GM21576 (cell line): ENCODE measurements around the gene SHROOM3.
"Not testable (repeated sequence)": the region's sequence is repeated elsewhere in the genome, so short reads cannot be mapped to it uniquely, and the experiment has no call there.

ENCODE experiments used
- ATAC-seq: cut with Tn5 transposase; IDR thresholded peaks from one replicate; pipeline ENCODE4 v1.9.1; 2021; ENCODE audit warnings: mild to moderate bottlenecking, moderate library complexity; ENCODE audit not compliant: unreplicated experiment

SHROOM3 gene

DNA sequence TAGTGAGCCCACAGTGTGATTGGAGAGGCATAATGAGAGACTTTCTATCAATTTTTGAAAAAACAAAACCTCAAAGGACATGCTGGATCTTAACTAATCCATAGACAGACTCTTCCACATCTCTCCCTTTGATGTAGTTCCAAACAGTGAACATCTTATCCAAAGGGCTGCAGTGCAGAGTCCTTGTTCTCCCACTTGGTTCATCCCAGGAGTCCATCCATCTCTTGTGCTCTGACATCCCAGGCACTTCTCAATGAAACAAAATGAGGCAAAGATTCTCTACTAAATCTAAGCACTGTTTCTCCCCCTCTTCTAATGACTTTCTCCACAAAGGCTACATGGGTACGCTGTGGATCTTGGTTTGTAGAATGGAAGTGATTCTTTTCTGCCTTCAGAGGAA is 8.3 kb downstream of the SHROOM3 start:
- no peak for ATAC-seq

DNA sequence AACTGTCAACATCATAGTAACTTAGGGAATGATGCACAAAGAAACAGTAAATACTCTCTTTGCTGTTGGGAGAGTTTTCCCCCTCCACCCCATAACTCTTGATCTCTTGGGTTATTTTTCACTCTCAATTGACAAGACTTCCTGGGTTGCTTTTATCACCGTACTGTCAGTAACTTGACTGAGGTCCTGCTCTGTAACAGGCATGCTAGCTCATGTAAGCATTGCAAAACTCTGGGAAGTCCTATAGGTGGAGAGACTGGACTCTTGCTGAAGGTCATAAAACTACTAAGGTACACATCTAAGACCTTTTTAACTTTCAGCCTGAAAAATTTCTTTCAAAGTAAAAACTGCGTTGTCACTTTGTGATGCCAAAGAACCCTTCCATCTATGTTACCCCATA is 10.9 kb downstream of the SHROOM3 start:
- no peak for ATAC-seq

DNA sequence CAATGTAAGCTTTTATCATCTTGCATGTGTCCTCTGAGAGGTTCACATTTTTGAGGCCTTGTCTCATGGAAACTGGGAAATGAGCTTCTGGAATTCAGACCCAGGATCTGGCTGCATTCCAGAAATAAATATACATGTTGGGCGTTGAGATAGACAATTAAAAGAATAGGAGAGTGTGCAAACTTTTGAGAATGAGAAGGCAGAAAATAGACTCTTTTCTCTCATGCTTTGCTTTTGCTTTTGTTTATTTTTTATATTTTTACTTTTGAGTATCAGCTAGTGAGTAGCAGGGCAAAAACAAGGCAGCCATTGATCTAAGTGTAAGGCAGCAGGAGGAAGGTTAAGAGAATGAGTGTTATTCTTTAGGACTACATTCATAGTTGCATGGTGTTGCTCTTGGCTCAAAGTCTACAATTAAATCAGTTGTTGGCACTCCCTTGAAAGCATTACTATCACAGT is 12.4 kb downstream of the SHROOM3 start:
- no peak for ATAC-seq

DNA sequence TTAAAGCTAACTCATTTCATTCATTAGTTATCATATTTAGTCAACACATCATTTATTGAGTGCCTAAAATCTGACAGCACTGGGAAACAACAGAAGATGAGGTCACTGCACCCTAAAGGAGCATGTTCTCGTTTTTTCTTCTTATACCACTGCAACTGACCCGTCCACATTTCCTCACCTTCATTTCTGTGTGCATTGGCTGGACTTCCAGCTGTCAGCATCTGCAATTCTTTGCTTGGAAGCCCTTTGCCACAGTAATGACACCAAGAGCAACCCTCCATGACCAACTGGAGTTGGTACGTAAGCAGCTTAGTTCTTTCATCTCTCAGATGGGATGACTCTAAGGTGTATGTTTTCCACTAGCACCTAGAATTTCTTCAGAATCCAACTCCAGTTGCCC is 13.2 kb downstream of the SHROOM3 start:
- no peak for ATAC-seq

DNA sequence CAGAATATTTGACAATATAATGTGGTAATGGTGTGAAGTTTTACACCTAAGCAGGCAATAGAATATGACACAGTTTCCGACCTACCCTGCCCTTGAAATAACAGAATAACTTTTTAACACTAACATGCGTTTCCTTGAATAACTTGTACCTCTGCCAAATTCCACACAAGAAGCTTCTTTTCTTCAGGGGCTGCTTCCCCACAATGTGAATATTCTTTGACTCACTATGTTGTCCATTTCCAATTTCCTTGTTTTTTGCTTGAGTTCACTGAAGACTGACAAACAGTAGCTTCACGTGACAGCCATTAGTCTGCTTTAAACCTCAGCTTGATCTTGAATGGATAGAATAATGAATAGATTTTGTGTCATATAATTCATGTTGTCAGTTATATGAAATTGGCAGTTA is 14.3 kb downstream of the SHROOM3 start:
- ATAC-seq = no peak

DNA sequence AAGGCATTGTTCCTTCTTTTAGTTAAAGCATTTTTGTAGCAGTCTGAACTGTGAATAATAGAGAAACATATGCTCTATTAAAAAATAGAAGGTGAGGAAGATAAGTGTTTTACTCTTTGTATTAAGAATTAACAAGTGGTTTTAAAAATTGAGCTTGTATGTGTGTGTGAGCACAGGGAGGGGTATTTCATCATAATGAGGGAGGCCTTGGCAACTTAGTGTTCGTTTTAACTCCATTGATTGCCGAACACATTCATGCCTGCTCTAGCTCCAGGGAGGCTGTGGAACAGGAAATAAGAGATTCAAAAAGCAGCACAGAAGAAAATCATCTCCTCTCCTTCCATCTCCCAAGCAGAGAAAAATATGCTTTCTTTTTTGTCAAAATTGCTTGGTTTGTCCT is 14.8 kb downstream of the SHROOM3 start:
- ATAC-seq = no peak

DNA sequence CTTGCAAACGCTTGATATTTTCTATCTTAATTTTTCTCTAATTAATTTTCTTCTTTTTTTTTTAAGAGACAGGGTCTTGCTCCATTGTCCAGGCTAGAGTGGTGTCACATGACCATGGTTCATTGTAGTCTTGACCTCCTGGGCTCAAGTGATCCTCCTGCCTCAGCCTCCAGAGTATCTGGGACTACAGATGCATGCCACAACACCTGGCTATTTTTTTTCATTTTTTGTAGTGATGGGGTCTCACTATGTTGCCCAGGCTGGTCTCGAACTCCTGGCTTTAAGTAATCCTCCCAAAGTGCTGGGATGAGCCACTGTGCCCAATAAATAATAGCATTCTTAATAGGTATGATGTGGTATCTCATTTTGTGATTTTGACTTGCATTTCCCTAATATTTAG is 18.2 kb downstream of the SHROOM3 start:
- no peak for ATAC-seq

DNA sequence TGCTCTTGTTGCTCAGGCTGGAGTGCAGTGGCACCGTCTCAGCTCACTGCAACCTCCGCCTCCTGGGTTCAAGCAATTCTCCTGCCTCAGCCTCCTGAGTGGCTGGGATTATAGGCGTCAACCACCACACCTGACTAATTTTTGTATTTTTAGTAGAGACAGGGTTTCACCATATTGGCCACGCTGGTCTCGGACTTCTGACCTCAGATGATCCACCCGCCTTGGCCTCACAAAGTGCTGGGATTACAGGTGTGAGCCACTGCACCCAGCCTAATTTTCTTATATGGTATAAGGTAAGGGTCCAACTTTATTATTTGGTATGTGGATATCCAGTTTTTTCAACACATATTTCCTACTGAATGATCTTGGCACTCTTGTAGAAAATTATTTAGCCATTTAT is 19.0 kb downstream of the SHROOM3 start:
- ATAC-seq = not testable (repeated sequence)

DNA sequence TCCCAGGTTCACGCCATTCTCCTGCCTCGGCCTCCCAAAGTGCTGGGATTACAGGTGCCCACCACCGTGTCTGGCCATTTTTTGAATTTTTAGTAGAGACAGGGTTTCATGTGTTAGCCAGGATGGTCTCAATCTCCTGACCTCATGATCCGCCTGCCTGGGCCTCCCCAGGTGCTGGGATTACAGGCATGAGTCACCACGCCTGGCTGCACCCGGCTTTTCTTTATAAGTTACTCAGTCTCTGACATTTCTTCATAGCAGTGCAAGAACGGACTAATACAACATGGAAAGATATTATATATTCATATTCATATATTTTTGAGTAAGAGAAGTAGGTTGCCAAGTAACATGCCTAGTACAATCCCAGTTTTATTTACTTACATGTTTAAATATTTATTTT is 22.9 kb downstream of the SHROOM3 start:
- no peak for ATAC-seq

DNA sequence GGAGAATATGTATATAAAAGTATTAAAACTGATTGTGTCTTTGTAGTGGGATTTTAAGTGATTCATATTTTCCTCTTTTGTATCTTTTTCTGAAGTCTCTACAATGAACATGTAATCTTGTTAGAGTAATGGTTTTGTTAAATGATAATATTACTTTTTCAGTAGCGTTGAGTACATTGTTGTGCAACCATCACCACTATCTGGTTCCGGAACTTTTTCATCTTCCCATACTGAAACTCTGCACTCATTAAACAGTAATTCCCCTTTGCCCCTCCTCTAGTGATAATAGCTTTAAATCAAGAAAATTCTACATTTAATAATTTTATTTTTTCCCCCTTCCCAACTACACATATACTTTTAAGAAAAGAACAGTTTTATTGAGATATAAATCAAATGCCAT is 23.3 kb downstream of the SHROOM3 start:
- no peak for ATAC-seq

DNA sequence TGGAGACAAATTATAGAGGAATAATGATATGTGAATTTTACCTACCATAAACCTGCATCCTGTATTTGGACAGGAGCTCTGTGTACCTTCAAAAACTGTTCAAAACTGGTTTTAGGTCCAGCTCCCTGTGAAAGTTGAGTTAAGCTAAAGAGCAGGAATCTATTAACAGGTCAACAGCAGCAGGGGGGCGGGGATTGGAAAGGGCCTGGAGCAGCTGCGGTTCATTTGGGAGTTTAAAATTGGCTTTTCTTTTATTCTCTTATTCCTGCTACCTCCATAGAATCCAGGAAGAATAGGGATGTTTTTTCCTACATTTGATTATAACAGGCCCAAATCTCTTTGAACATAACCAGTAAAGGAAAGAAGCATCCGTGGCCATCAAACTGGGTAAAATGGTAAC is 23.8 kb downstream of the SHROOM3 start:
- ATAC-seq = no peak

DNA sequence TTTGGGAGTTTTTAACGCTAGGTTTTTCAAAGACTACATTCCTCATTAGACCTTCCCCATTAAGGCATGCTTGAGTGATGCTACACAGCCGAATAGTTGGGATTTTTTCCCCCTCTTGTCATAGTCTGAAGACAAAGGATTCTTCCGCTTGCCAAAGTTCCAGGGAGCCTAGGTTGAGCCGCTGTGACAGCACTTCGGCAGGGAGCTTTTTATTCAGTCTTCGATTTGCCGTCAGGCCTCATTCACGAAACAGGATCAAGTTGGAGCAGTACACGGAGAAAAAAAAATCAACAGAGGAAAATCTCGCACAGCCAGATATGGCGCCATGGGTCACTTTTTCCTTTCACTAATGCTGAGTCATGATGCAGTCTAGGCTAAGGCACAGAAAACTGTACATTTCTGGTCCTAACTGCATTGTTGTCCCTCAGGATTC is 24.3 kb downstream of the SHROOM3 start:
- ATAC-seq = no peak

DNA sequence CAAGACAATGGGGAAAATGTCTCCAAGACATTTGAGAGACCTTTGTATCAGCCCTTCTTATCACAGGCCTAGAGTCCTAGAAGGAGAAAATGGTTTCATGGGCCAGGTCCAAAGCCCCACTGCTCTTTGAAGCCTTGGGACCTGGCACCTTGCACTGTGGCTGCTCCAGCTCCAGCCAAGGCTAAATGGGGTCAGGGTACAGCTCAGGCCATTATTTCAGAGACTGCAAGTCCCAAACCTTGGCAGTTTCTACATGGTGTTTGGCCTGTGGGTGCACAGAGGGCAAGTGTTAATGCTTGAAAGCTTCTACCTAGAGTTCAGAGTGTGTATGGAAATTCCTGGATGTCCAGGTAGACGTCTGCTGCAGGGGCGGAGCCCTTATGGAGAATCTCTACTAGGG is 28.5 kb downstream of the SHROOM3 start:
- no peak for ATAC-seq

DNA sequence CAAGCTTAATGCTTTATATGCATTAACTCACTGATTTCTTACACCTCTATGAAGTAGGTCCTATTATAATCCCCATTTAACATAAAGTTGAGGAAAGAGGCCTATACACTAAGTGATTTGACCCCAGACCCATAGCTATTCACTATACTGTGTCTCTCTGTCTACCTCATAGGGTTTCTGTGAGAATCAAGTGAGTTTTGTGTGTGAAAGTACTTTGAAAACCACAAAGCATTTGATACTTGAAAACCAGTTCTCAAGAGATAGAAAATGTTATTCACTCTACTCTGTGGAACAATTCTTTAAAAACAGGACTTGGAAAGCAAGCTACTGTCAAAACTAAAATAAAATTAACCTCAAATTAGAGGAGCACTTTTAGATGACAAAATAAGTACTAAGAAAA is 35.0 kb downstream of the SHROOM3 start:
- no peak for ATAC-seq

DNA sequence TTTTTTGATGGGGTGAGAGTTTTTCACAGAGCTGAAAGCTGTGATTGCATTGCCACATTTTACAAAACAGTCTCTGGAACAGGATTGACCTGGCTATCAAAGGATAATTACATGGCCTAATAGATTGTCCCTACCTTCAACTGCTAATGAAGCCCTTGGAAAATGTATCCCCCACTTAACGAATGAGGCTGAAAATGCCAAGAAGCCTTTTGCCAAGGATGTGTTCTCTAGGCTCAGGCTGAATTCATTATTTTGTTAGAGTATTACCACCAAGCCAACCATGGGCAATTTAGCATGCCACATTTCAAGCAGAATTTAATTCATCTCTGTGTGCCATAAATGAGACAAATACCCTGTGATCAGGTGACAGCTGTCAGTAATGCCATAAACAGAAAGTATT is 35.5 kb downstream of the SHROOM3 start:
- no peak for ATAC-seq

DNA sequence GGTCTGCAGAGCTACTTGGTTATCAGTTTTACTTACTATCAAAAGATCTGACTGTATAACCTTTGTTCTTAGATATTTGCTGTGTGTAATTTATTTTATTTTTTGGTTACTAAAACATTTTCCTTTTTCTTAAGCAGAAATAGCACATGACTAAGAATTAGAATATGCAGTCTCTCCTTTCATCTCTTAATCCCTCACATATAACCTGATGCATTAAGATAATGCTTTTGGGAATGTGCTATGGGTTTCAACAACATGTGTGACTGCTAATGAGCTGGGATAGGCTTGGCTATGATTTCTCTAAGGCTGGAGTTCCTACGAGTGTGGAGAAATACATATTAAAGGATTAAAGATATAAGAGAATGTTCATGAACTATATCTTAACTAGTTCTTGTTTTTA is 41.5 kb downstream of the SHROOM3 start:
- no peak for ATAC-seq

DNA sequence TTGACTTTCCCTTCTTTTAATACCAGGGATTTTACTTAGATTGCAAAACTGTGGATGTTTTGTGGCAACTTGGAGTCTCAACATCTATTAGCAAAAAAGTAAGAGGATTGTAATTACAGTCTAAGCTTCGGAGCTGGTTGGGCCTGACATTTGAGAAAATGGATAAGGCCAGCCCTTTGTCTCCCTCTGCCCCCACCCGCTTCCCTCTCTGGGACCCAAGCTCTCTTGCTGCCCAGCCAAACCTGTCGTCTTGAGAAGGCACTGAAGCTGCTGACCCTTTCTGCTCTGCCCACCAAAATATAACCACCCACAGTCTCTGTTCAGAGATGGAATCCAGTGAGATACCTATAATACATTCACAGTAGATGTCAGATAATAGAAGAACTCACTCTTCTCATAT is 49.6 kb downstream of the SHROOM3 start:
- no peak for ATAC-seq

DNA sequence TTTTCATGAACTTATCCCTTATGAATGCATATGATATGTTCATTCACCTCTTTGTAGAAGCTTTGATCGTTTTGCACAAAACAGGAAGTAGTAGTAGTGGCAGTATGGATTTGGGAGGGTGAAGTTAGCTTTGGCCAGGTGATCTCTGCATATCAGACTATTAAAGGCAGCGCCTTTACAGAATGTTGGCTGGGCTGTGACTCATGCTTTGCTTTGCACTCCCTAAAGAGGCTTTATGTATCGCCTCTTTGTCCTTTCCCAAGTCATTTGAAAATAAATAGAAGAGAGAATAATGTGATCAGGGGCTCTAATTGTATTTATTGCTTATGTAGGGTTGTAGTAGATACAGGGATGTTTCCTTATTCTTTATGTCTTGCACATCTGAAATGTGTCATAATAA is 50.4 kb downstream of the SHROOM3 start:
- no peak for ATAC-seq

DNA sequence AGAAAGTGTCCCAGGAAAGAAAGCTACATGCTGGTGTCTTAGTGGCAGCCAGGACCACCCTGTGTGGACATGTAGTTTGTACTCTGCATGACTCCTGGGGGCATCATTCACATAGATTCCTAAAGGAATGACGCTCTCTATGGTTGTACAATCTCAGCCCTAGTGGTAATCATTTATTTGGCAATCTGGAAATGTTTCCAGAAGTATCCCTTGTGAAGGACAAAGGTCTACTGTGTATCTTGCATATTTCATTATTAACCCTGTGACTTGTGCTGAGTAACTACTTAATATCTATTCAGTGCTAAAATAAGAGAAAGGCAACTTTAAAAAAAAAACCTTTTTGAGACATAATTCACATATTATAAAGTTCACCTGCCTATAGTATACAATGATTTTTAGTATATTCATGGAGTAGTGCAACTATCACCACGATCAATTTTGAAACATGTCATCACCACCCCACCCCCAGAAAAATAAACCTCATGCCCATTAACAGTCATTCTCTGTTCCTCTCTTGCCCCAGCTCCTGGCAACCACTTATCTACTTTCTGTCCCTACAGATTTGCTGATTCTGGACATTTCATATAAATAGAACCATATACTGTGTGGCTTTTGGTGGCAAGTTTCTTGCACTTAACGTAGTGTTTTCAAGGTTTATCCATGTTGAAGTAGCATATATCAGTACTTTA is 51.7 kb downstream of the SHROOM3 start:
- ATAC-seq = no peak

DNA sequence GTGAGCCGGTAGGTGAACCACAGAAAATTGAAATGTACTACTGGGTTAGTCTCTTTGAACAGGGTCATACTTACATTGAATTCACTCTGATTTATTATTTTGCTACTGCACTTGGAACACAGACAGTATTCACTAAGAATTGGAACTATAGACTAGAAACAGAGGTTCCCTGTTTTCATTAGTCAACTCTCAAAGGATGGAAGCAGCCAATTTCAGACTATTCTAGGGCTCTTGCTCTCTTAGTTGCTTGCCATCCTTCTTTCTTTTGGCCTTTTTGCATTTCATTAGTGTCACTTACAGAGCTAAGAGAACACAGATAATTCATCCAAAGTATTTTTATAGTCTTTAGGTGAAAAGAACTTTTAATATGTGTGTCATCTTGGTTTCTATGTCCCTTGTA is 52.6 kb downstream of the SHROOM3 start:
- no peak for ATAC-seq

DNA sequence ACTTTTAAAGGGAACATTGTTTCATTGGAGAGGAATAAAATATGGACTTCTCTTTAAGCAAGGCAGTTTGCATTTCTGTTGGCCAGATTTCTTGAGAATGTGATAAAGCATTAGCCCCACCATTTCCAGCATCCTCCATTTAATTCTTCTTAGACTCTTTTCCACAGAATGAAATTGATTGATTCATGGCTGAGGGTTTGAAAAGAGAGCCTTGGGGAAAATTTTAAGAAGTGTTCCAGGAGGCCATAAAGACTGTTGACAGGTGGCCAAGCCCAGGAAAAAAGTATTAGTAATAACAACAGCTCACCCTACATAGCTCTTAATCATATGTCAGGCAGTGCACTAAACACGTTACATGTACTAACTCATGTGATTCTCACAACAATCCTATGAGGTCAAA is 53.4 kb downstream of the SHROOM3 start:
- no peak for ATAC-seq

DNA sequence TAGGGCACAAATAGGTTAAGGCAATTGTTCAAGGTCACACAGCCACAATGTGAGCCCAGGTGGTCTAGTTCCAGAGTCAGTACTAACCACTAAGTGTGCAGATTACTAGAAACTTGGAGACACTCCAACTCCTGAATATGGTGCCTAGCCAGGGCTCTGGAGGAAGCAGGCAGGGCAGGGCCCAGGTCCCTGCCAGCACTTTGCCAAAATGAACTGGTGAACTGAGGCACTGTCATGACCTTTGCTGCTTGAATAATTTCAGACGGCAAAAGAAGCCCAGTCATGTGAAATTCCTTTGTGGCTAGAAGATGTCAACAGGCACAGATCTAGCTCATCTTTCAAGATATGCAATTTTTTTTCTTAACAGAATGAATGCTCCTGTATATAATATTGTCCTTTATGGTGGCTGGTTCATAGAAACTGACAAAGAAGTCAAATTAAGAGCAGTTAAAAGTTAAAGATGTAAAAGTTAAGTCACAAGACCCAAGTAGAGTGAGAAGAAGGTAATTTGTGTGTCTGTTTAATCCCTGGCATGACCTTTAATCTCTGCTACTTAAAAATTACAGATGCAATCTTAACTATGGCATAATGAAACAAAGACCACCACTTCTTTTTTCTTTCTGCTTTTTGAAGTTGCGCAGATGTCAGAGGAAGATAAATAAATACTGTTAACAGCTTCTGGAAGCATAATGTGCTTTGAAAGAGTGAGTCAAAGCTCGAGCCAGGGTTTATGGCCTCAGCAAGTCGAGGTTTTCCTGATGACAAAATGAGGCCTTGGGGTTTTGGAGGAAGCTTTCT is 54.1 kb downstream of the SHROOM3 start:
- no peak for ATAC-seq
